HepG2 (cell line): ENCODE data around the gene LRRC4C. TPM values are rescaled to one million over a fixed set of nuclear protein-coding genes. Genes with fewer than 3 reads are reported as not detected.

Experiments
- ATAC-seq: fragments of 200-7000 bp; cut with Tn5 transposase; 3 replicates; pipeline ENCODE4 v1.9.1; 2020; ENCODE audit warnings: mild to moderate bottlenecking, moderate library complexity
- BruUV-seq: library from RNA; stranded (reverse); fragments of 400-500 nt; replicated peaks from 2 replicates; lab custom pipeline; 2021; lab: Mats Ljungman, UMichigan
- CTCF ChIA-PET: fragments of 300-600 bp; formaldehyde crosslinking; extraction: SDS; loops from one replicate; lab custom pipeline; 2021; ENCODE audit warnings: low total read pairs, inconsistent platforms, low intra/inter-chr PET ratio; lab: Yijun Ruan, JAX
- POLR2A ChIA-PET: fragments of 350-600 bp; sonication (Branson Sonifier 250); formaldehyde crosslinking; loops from one replicate; lab custom pipeline; 2020; ENCODE audit warnings: antibody characterized with exemption, inconsistent platforms; lab: Yijun Ruan, JAX
- DNase-seq: peaks from one replicate; pipeline ENCODE4 v3.0.0-alpha.2; 2015; ENCODE audit warnings: low spot score
- FAIRE-seq: peaks from 3 replicates; lab custom pipeline; 2011; peaks lifted over from hg19 to GRCh38; lab: Jason Lieb, UNC
- H2AFZ ChIP-seq: one replicate; pipeline ENCODE4 v1.6.1; 2011; ENCODE audit warnings: low read length, inconsistent platforms
- H3K27ac ChIP-seq: fragments of 300-600 bp; 3 replicates; pipeline ENCODE4 v1.8.0; 2011; ENCODE audit warnings: mixed run types, mild to moderate bottlenecking, mixed read lengths, low read length, inconsistent platforms; ENCODE audit not compliant: insufficient read depth; ENCODE audit errors: extremely low read length
- H3K27me3 ChIP-seq, 2 experiments: fragments of 200-600 bp in 1 of 2; 2 replicates in 1 of 2; 3 replicates in 1 of 2; pipeline versions ENCODE4 v1.6.0 to v1.8.0; 2011; ENCODE audit warnings: low read length in 2 of 2, mild to moderate bottlenecking in 2 of 2, moderate library complexity in 2 of 2, inconsistent platforms in 1 of 2; ENCODE audit not compliant: insufficient read depth in 2 of 2, control insufficient read depth in 1 of 2
- H3K36me3 ChIP-seq, 2 experiments: fragments of 200-600 bp in 1 of 2; replicated peaks in 1 of 2; 2 replicates in 1 of 2; 3 replicates in 1 of 2; pipeline versions ENCODE4 v1.5.1 to v1.8.0; 2011; ENCODE audit warnings: low read length in 2 of 2, inconsistent platforms in 1 of 2; ENCODE audit not compliant: insufficient read depth in 2 of 2, control insufficient read depth in 1 of 2
- H3K4me1 ChIP-seq: 2 replicates; pipeline ENCODE4 v1.5.1; 2012; ENCODE audit warnings: low read length, inconsistent platforms; ENCODE audit not compliant: insufficient read depth
- H3K4me2 ChIP-seq: 2 replicates; pipeline ENCODE4 v1.6.0; 2011; ENCODE audit warnings: low read depth, low read length, inconsistent platforms
- H3K4me3 ChIP-seq, 3 experiments: fragments of 200-600 bp in 1 of 3; sonication (generic), shearing (Covaris generic) in 1 of 3; replicated peaks in 1 of 3; 2 replicates each; pipeline ENCODE4 v1.5.1; 2011 to 2016; ENCODE audit warnings: low read length in 3 of 3, inconsistent platforms in 2 of 3, low read depth in 2 of 3, mild to moderate bottlenecking in 2 of 3, control low read depth in 1 of 3, mixed read lengths in 1 of 3; ENCODE audit not compliant: insufficient read depth in 1 of 3
- H3K79me2 ChIP-seq: one replicate; pipeline ENCODE4 v1.6.1; 2011; ENCODE audit warnings: low read length, inconsistent platforms; ENCODE audit not compliant: insufficient read depth
- H3K9ac ChIP-seq: 2 replicates; pipeline ENCODE4 v1.6.0; 2011; ENCODE audit warnings: mild to moderate bottlenecking, low read depth, low read length, inconsistent platforms; ENCODE audit not compliant: insufficient read depth
- H3K9me3 ChIP-seq: 2 replicates; pipeline ENCODE4 v1.5.1; 2012; ENCODE audit warnings: mild to moderate bottlenecking, low read length
- H4K20me1 ChIP-seq: 2 replicates; pipeline ENCODE4 v1.6.0; 2011; ENCODE audit warnings: inconsistent platforms, mild to moderate bottlenecking, low read length, moderate library complexity; ENCODE audit not compliant: insufficient read depth
- AKAP8 ChIP-seq: sonication (generic); formaldehyde crosslinking; IDR thresholded peaks from 2 replicates; pipeline ENCODE4 v1.5.1; 2020; ENCODE audit warnings: mild to moderate bottlenecking, missing genetic modification reagents
- ATF4 ChIP-seq, 2 experiments: fragments of 450-650 bp in 1 of 2; sonication (generic) in 1 of 2; formaldehyde crosslinking; IDR thresholded peaks; 2 replicates each; pipeline versions ENCODE4 v1.5.0 to v1.8.0; 2020 to 2022; ENCODE audit warnings: mild to moderate bottlenecking in 1 of 2, missing genetic modification reagents in 1 of 2
- ATF6 ChIP-seq: sonication (generic); formaldehyde crosslinking; conservative IDR thresholded peaks from 2 replicates; pipeline ENCODE4 v1.4.0; 2020; ENCODE audit warnings: missing genetic modification reagents
- CBX5 ChIP-seq: sonication (generic); formaldehyde crosslinking; IDR thresholded peaks from 2 replicates; pipeline ENCODE4 v1.4.0; 2020; ENCODE audit warnings: missing genetic modification reagents, borderline replicate concordance
- CC2D1A ChIP-seq: sonication (generic); formaldehyde crosslinking; IDR thresholded peaks from 2 replicates; pipeline ENCODE4 v1.8.1; 2023; ENCODE audit warnings: mild to moderate bottlenecking, missing genetic modification reagents
- FIP1L1 ChIP-seq: fragments of 200-400 bp; formaldehyde crosslinking; IDR thresholded peaks from 2 replicates; pipeline ENCODE4 v1.6.1; 2018; ENCODE audit warnings: low read depth, mild to moderate bottlenecking, low read length, moderate library complexity, borderline replicate concordance; ENCODE audit not compliant: insufficient read depth
- MAZ ChIP-seq, 2 experiments: sonication (generic) in 1 of 2; formaldehyde crosslinking in 1 of 2; IDR thresholded peaks; 2 replicates each; pipeline versions ENCODE4 v1.5.0 to v1.6.1; 2012 to 2020; ENCODE audit warnings: low read depth in 2 of 2, mild to moderate bottlenecking in 2 of 2, borderline replicate concordance in 1 of 2, improper control_type of control experiment in 1 of 2, low read length in 1 of 2, missing genetic modification reagents in 1 of 2, moderate library complexity in 1 of 2
- NFATC3 ChIP-seq: sonication (generic); formaldehyde crosslinking; IDR thresholded peaks from 2 replicates; pipeline ENCODE4 v1.5.1; 2020; ENCODE audit warnings: mild to moderate bottlenecking, missing genetic modification reagents
- NFE2L2 ChIP-seq: fragments of 150-350 bp; IDR thresholded peaks from 2 replicates; pipeline ENCODE4 v1.6.1; 2014; ENCODE audit warnings: low read length
- PHB2 ChIP-seq: fragments of 450-650 bp; IDR thresholded peaks from 2 replicates; pipeline ENCODE4 v1.6.1; 2018; ENCODE audit not compliant: partially characterized antibody
- SIN3A ChIP-seq: IDR thresholded peaks from 2 replicates; pipeline ENCODE4 v1.6.1; 2011; ENCODE audit warnings: low read depth, mild to moderate bottlenecking, control low read depth, low read length, borderline replicate concordance
- SRSF1 ChIP-seq: fragments of 200-400 bp; formaldehyde crosslinking; optimal IDR thresholded peaks from 2 replicates; pipeline ENCODE3; 2017; ENCODE audit warnings: mild to moderate bottlenecking, low read depth, low read length, moderate library complexity
- ZBTB8A ChIP-seq: sonication (generic); formaldehyde crosslinking; IDR thresholded peaks from 2 replicates; pipeline ENCODE4 v1.4.0; 2020; ENCODE audit warnings: mild to moderate bottlenecking, low read depth, missing genetic modification reagents, borderline replicate concordance
- ZNF143 ChIP-seq: sonication (generic); formaldehyde crosslinking; IDR thresholded peaks from 2 replicates; pipeline ENCODE4 v1.4.0; 2020; ENCODE audit warnings: missing genetic modification reagents
- ZNF33A ChIP-seq: sonication (generic); formaldehyde crosslinking; IDR thresholded peaks from 2 replicates; pipeline ENCODE4 v1.5.1; 2020; ENCODE audit warnings: missing genetic modification reagents, mild to moderate bottlenecking, moderate library complexity, borderline replicate concordance
- ZNF382 ChIP-seq: sonication (generic); formaldehyde crosslinking; IDR thresholded peaks from 2 replicates; pipeline ENCODE4 v1.5.0; 2020; ENCODE audit warnings: missing genetic modification reagents, mild to moderate bottlenecking, borderline replicate concordance
- ZNF605 ChIP-seq: sonication (generic); formaldehyde crosslinking; IDR thresholded peaks from 2 replicates; pipeline ENCODE4 v1.8.0; 2022; ENCODE audit warnings: mild to moderate bottlenecking, missing genetic modification reagents
- ZNF781 ChIP-seq: sonication (generic); formaldehyde crosslinking; IDR thresholded peaks from 2 replicates; pipeline ENCODE4 v1.5.1; 2020; ENCODE audit warnings: borderline replicate concordance, mild to moderate bottlenecking, missing genetic modification reagents; ENCODE audit errors: not compliant biosample characterization
- ZSCAN29 ChIP-seq: sonication (generic); formaldehyde crosslinking; conservative IDR thresholded peaks from 2 replicates; pipeline ENCODE4 v1.4.0; 2020; ENCODE audit warnings: mild to moderate bottlenecking, missing genetic modification reagents
- in situ Hi-C: cut with HindIII; loops from 2 replicates; pipeline ENCODE4 v1.10.0; 2017; ENCODE audit warnings: low pct_unique_long_range_greater_than_20kb; ENCODE audit not compliant: extremely low pct_ligation_motif_present
- intact Hi-C: fragments of 100-400 bp; cut with micrococcal nuclease; formaldehyde crosslinking; loops from one replicate; pipeline ENCODE4 v1.10.0; 2022; ENCODE audit not compliant: unreplicated experiment
- polyA plus RNA-seq, 8 experiments: library from polyadenylated mRNA; depleted of rRNA in 3 of 8; stranded (reverse) in 7 of 8; unstranded in 1 of 8; fragments of >200 nt; fragmentation: Illumina TruSeq in 4 of 8; extraction: Trizol in 4 of 8; gene quantifications; 2 replicates each; pipeline versions ENCODE4 v1.2.1 to v1.2.3, GENCODE V29; 2011 to 2016; ENCODE audit warnings: low read depth in 4 of 8, missing spikeins in 1 of 8, mixed read lengths in 1 of 8; ENCODE audit not compliant: insufficient read depth in 1 of 8
- total RNA-seq, 5 experiments: library from RNA; depleted of rRNA; stranded (reverse); fragments of >200 nt; fragmentation: Illumina TruSeq; extraction: Trizol; gene quantifications; 2 replicates each; pipeline ENCODE4 v1.2.3, GENCODE V29; 2016; ENCODE audit warnings: low read depth in 1 of 5

The LRRC4C gene
- total and polyA plus RNA-seq, 2 of the 13 experiments (the other 11 are each of a cell fraction or from before 2014, with no cell fraction given): not detected

- Histone ChIP-seq H3K79me2 (no peaks in the 10 kb centered on the region), H2AFZ (no peak overlapping the region), H3K4me1 (no peaks in the 10 kb centered on the region), H3K4me2 (no peak overlapping the region), H3K36me3 (no peaks in the 10 kb centered on the region), H3K27me3 (no peaks in the 10 kb centered on the region), H3K9ac (no peak overlapping the region), H3K27ac (no peak overlapping the region), H3K4me3 (no peak overlapping the region), H4K20me1 (no peaks in the 10 kb centered on the region), H3K9me3 (no peaks in the 10 kb centered on the region)
- intact Hi-C loops (no loop called here), in situ Hi-C loops (no loop called here)
- ChIA-PET CTCF (no interaction called here), POLR2A (no interaction called here)
- DNase-seq: no peak
- no peak for ATAC-seq
- TF ChIP-seq ZNF605 (CRISPR knock-in tag) (no peak), ZNF33A (CRISPR knock-in tag) (no peak), SIN3A (no peak), ATF6 (no peak), CBX5 (no peak), FIP1L1 (no peak), SRSF1 (no peak), ZNF143 (CRISPR knock-in tag) (no peak), AKAP8 (CRISPR knock-in tag) (no peak), ZNF781 (CRISPR knock-in tag) (no peak), ZBTB8A (CRISPR knock-in tag) (no peak), PHB2 (no peak), ZNF382 (no peak), MAZ (IDR thresholded peaks at IDR 0.05; ENCODE audit: borderline replicate concordance, low read depth, low read length) (no peak), MAZ (CRISPR knock-in tag; IDR thresholded peaks at IDR 0.05; ENCODE audit: low read depth) (no peak), NFATC3 (CRISPR knock-in tag) (no peak), ZSCAN29 (CRISPR knock-in tag) (no peak), ATF4 (CRISPR knock-in tag; IDR thresholded peaks at IDR 0.05) (no peak), NFE2L2 (no peak), CC2D1A (CRISPR knock-in tag) (no peak)
- no TSS peak for BruUV-seq
- FAIRE-seq: no peak
Observed at GRCh38 chr11:40227730-40228129, 1231.7 kb downstream of the LRRC4C start.
